Psoas muscle (tissue), 8 donors: ENCODE data around the gene AHNAK. TPM values are rescaled to one million over a fixed set of nuclear protein-coding genes. Genes with fewer than 3 reads are reported as not detected.

Source experiments
- ATAC-seq, 4 donors: fragments of 200-7000 bp; cut with Tn5 transposase; one replicate each; pipeline ENCODE4 v1.9.1; 2020; ENCODE audit warnings: moderate library complexity in 3 of 4, mild to moderate bottlenecking in 2 of 4
- DNase-seq, 2 donors: peaks; one replicate each; pipeline ENCODE4 v3.0.0-alpha.2; 2020
- H3K27ac ChIP-seq: fragments of 200-600 bp; one replicate; pipeline ENCODE4 v1.8.0; 2022
- H3K27me3 ChIP-seq, 3 donors: fragments of 200-600 bp in 1 of 3; one replicate each; pipeline versions ENCODE4 v1.6.1 to v1.8.0; 2013 to 2022; ENCODE audit warnings: low read length in 2 of 3, mild to moderate bottlenecking in 2 of 3, moderate library complexity in 1 of 3; ENCODE audit not compliant: insufficient read depth in 3 of 3
- H3K36me3 ChIP-seq, 2 donors: fragments of 200-600 bp in 1 of 2; one replicate each; pipeline versions ENCODE4 v1.6.1 to v1.8.0; 2013 to 2022; ENCODE audit warnings: low read depth in 1 of 2, mild to moderate bottlenecking in 1 of 2, moderate library complexity in 1 of 2; ENCODE audit not compliant: insufficient read depth in 1 of 2
- H3K4me1 ChIP-seq: fragments of 200-600 bp; one replicate; pipeline ENCODE4 v1.8.0; 2022
- H3K4me3 ChIP-seq: fragments of 200-600 bp; one replicate; pipeline ENCODE4 v1.8.0; 2022; ENCODE audit warnings: mild to moderate bottlenecking
- H3K9me3 ChIP-seq: fragments of 200-600 bp; one replicate; pipeline ENCODE4 v1.8.0; 2022
- CTCF ChIP-seq: fragments of 200-600 bp; IDR thresholded peaks from one replicate; pipeline ENCODE4 v1.8.0; 2022; ENCODE audit warnings: antibody characterized with exemption
- WGBS, 3 donors: extraction: QIAGEN DNeasy Blood & Tissue Kit; methylation state at CpG; one replicate each; pipeline versions ENCODE4 v1.1.6 to v1.1.7; 2013; 5-methylcytosine and 5-hydroxymethylcytosine counted together
- intact Hi-C, 2 donors: fragments of 100-400 bp; cut with DNase I; formaldehyde crosslinking; loops; one replicate each; pipeline versions ENCODE4 v1.11.0 to v1.14.2; 2022
- polyA plus RNA-seq, 3 donors: library from polyadenylated mRNA; stranded (reverse); fragments of 200-250 nt; gene quantifications; one replicate each; pipeline ENCODE4 v1.2.3, GENCODE V29; 2013
- total RNA-seq, 4 donors: library from RNA; stranded (reverse); fragmentation: NEBNext Ultra II Directional in 2 of 4; extraction: Animal tissue kit (Norgen Biotek cat#: 25700) in 2 of 4; gene quantifications; one replicate each; pipeline versions ENCODE4 v1.2.1 to v1.2.4, GENCODE V29; 2021 to 2023
- donor health status: healthy with polysubstance abuse.
- donor health status: DM: no; HTN: no; CAD: no; lungs with moderate emphysema.
- donor health status: Bipolar disorder and iron deficiency.
- donor health status: healthy.
- donor health status: DM: yes; HTN: yes; CAD: no.
- donor health status: DM: no; HTN: no; CAD: no.
- donor health status: DM: no; HTN: no; CAD: no.
- donor health status: DM: yes; HTN: yes; CAD: no.

AHNAK gene
- total and polyA plus RNA-seq, 7 donors, result 93.5 to 679 (median 376) TPM

DNA sequence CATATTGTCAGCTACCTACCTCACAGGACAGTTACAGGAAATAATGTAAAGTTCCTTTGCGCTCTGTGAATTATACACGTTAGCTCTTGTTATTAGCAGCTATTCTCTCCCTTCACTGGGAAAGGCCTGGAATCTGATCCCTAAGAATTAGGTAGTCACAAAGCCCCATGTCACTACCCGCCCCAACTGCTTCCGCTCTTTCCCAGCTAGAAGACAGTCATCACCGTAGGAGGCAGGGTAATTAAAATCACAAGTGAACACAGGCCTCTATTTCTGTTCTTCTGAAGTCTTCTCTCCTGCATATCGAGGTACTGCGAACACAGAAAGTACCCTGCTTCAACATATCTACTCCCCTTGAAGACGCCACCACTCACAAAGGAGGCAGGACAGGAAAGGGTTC, 12.6 kb upstream of the AHNAK start:
- TF ChIP-seq CTCF, result no peak
- Histone ChIP-seq H3K27me3 (no peaks in the 10 kb centered on the region), H3K4me1 (peaks cover 56% of the 10 kb centered on the region), H3K9me3 (no peaks in the 10 kb centered on the region), H3K36me3 (peaks cover 5 to 62% of the 10 kb centered on the region in 2 donors), H3K4me3 (no peak overlapping the region), H3K27ac (peak overlapping the region; percentile 99)
- intact Hi-C loops, result loop anchor here in 1 of 2 donors (5.0 kb wide), 1 partner anchor 62 kb away; no protein-coding TSS in a partner anchor
- 60 to 79% (median 66%) methylated on average over 8 of the region's 8 CpGs for WGBS, 3 donors
- ATAC-seq (no peak), DNase-seq (peak in 1 of 2 donors; percentile 12)

DNA sequence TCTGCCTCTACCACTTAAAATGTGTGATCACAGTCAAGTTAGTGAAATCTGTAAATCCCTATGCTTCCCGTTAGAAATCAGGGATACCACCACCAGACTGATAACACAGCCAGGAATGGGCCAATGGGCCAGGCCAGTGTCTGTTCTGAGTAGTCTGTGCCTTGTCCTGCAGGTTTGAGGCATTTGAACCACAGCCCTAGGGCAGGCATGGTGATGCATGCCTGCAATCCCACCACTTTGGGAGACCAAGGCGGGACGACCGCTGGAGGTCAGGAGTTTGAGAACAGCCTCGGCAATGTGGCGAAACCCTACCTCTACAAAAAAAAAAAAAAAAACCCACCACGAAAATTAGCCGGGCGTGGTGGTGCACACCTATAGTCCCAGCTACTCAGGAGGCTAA, 12.1 kb upstream of the AHNAK start:
- H3K4me3 ChIP-seq, result no peak overlapping the region
- intact Hi-C loops, result loop anchor here in 1 of 2 donors (5.0 kb wide), 1 partner anchor 61 kb away; no protein-coding TSS in a partner anchor
- peaks cover 62% of the 10 kb centered on the region for H3K4me1 ChIP-seq
- no peaks in the 10 kb centered on the region for H3K27me3 ChIP-seq
- WGBS, 3 donors, result 82 to 85% (median 82%) methylated on average over 9 of the region's 9 CpGs
- H3K9me3 ChIP-seq, result no peaks in the 10 kb centered on the region
- H3K36me3 ChIP-seq, result peaks cover 5 to 57% of the 10 kb centered on the region in 2 donors
- ATAC-seq (no peak), DNase-seq (peak in 1 of 2 donors; percentile 35)
- no peak for TF ChIP-seq CTCF
- peak overlapping the region; percentile 99 for H3K27ac ChIP-seq

DNA sequence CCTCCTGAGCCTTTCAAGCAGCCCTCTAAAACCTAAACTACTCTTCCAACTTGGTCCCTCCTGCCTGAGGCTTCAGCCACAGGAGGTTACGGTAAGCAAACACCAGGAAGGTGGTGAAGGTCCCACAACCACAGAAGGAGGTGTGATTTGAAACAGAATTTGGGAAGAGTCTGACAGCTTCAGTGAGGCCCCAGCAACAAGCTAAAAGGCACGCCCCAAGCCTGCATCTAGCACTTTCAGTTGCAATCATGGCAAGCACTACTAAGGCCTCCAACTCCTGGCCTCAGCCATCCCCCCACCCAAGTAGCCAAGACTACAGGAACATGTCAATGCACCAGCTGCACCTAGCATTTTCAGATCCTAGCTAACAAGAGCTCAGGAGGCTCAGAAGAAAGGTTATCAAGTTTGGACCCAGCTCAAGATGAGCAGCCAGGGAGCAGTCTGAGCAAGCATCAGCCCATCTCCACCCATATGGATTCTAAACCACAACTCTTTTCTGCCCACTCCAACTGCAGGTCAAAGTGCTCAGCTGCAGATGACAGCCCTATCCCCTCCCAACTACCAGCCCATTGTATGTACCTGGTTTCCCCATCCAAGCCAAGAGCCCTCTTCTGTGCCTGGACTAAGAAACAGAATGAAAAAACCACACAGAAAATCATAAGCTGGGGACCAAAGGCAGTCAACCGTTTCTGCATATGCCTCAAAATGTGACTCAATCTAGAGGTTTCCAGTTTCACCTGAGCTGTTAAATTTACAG, 10.4 kb upstream of the AHNAK start:
- ATAC-seq (no peak), DNase-seq (peak in 1 of 2 donors; percentile 33)
- H3K4me3 ChIP-seq, result peak overlapping the region; percentile 41
- H3K9me3 ChIP-seq, result no peaks in the 10 kb centered on the region
- peaks cover 72% of the 10 kb centered on the region for H3K4me1 ChIP-seq
- peak overlapping the region; percentile 99 for H3K27ac ChIP-seq
- intact Hi-C loops, result loop anchor here in 1 of 2 donors (5.0 kb wide), 1 partner anchor 60 kb away; no protein-coding TSS in a partner anchor
- whole genome bisulfite sequencing, 3 donors, result 44 to 51% (median 50%) methylated on average over 3 of the region's 3 CpGs
- H3K36me3 ChIP-seq, result peaks cover 3 to 40% of the 10 kb centered on the region in 2 donors
- TF ChIP-seq CTCF, result no peak
- H3K27me3 ChIP-seq, result no peaks in the 10 kb centered on the region

- DNase-seq (peak; percentile 94 to 96), ATAC-seq (peak; percentile 50 to 60 (median 56))
- intact Hi-C loops, result loop anchor here in 1 of 2 donors (5.0 kb wide), 1 partner anchor 59 kb away; no protein-coding TSS in a partner anchor
- H3K9me3 ChIP-seq, result no peaks in the 10 kb centered on the region
- H3K4me1 ChIP-seq, result peaks cover 72% of the 10 kb centered on the region
- no peak for TF ChIP-seq CTCF
- peak overlapping the region; percentile 99 for H3K27ac ChIP-seq
- peak overlapping the region; percentile 41 for H3K4me3 ChIP-seq
- WGBS, 3 donors, result 13 to 20% (median 15%) methylated on average over 14 of the region's 14 CpGs
- H3K27me3 ChIP-seq, result no peaks in the 10 kb centered on the region
- peaks cover 3 to 33% of the 10 kb centered on the region in 2 donors for H3K36me3 ChIP-seq
These were observed 9.7 kb upstream of the AHNAK start for GRCh38 chr11:62556108-62556874.
